Upper lobe of left lung (tissue), 6 donors: ENCODE measurements around the gene ARGLU1. TPM values are rescaled to one million over a fixed set of nuclear protein-coding genes. Genes with fewer than 3 reads are reported as not detected.

ENCODE experiments used
- ATAC-seq, 2 donors: fragments of 200-7000 bp; cut with Tn5 transposase; one replicate each; pipeline ENCODE4 v1.9.1; 2022; ENCODE audit warnings: mild to moderate bottlenecking in 2 of 2, moderate library complexity in 2 of 2; ENCODE audit not compliant: low FRiP score in 2 of 2
- DNase-seq, 2 donors: peaks; one replicate each; pipeline ENCODE4 v3.0.0-alpha.2; 2019 to 2020
- H3K27ac ChIP-seq, 4 donors: fragments of 200-600 bp; sonication (generic); one replicate each; pipeline ENCODE4 v1.5.1; 2016 to 2019
- H3K27me3 ChIP-seq, 4 donors: fragments of 200-600 bp; sonication (generic); one replicate each; pipeline ENCODE4 v1.5.1; 2017 to 2019
- H3K36me3 ChIP-seq, 4 donors: fragments of 200-600 bp; sonication (generic); one replicate each; pipeline ENCODE4 v1.5.1; 2016 to 2019
- H3K4me1 ChIP-seq, 4 donors: fragments of 200-600 bp; sonication (generic); one replicate each; pipeline ENCODE4 v1.5.1; 2018 to 2019
- H3K4me3 ChIP-seq, 4 donors: fragments of 200-600 bp; sonication (generic); one replicate each; pipeline ENCODE4 v1.5.1; 2017 to 2019; ENCODE audit warnings: mild to moderate bottlenecking in 2 of 4, moderate library complexity in 1 of 4
- H3K9me3 ChIP-seq, 4 donors: fragments of 200-600 bp; sonication (generic); one replicate each; pipeline ENCODE4 v1.5.1; 2018 to 2019
- EP300 ChIP-seq, 4 donors: sonication (generic); formaldehyde crosslinking; IDR thresholded peaks; one replicate each; pipeline ENCODE4 v1.5.1; 2017; ENCODE audit warnings: antibody characterized with exemption in 4 of 4, control low read depth in 2 of 4
- POLR2A ChIP-seq, 4 donors: fragments of 450-650 bp; IDR thresholded peaks; one replicate each; pipeline ENCODE4 v1.5.1; 2016 to 2017; ENCODE audit warnings: antibody characterized with exemption in 4 of 4, mild to moderate bottlenecking in 2 of 4
- POLR2AphosphoS5 ChIP-seq, 2 donors: sonication (generic); formaldehyde crosslinking; IDR thresholded peaks; one replicate each; pipeline ENCODE4 v1.5.1; 2017; ENCODE audit warnings: antibody characterized with exemption in 2 of 2
- WGBS, 2 donors: methylation state at CpG; one replicate each; pipeline ENCODE4 v1.1.5; 2017 to 2018; 5-methylcytosine and 5-hydroxymethylcytosine counted together
- total RNA-seq, 6 donors: library from RNA; depleted of rRNA in 4 of 6; stranded (reverse); fragments of >200 nt in 4 of 6; gene quantifications; one replicate each; pipeline versions ENCODE4 v1.1.0 to v1.2.1, GENCODE V29; 2016 to 2021
- TF ChIP-seq, protein P1 (sequence below), 6 experiments: fragments of 450-650 bp in 4 of 6; fragments of 200-600 bp in 2 of 6; sonication (generic) in 2 of 6; IDR thresholded peaks; one replicate each; pipeline ENCODE4 v1.5.1; 2016 to 2019; ENCODE audit warnings: antibody characterized with exemption in 6 of 6
- donor health status: DM: no; HTN: no; CAD: no; lungs with moderate emphysema.
- donor health status: DM: no; HTN: yes; CAD: no; lungs with severe emphysema.

The ARGLU1 gene
- total RNA-seq, 6 donors from 2014 or later: 73.6 to 411 (median 121) TPM

GRCh38 chr13:106507560-106508274 is 60.2 kb downstream of the ARGLU1 start:
- 45 to 63% methylated on average over 11 of the region's 11 CpGs for WGBS, 2 donors
- ATAC-seq: peak in 1 of 2 donors; percentile 43
- Histone ChIP-seq H3K9me3 (no peaks in the 10 kb centered on the region), H3K4me3 (peak overlapping the region in 1 of 4 donors; percentile 4), H3K4me1 (peaks cover 5 to 22% (median 18%) of the 10 kb centered on the region in 4 donors), H3K27ac (peak overlapping the region in 2 of 4 donors; percentile 36 to 44), H3K27me3 (no peaks in the 10 kb centered on the region), H3K36me3 (peaks cover 0 to 5% (median 0%) of the 10 kb centered on the region in 4 donors)
- TF ChIP-seq POLR2AphosphoS5 (IDR thresholded peaks at IDR 0.05): no peak
- no peak for TF ChIP-seq POLR2A (IDR thresholded peaks at IDR 0.05)
- TF ChIP-seq EP300 (IDR thresholded peaks at IDR 0.05): no peak
- TF ChIP-seq, protein P1, sequence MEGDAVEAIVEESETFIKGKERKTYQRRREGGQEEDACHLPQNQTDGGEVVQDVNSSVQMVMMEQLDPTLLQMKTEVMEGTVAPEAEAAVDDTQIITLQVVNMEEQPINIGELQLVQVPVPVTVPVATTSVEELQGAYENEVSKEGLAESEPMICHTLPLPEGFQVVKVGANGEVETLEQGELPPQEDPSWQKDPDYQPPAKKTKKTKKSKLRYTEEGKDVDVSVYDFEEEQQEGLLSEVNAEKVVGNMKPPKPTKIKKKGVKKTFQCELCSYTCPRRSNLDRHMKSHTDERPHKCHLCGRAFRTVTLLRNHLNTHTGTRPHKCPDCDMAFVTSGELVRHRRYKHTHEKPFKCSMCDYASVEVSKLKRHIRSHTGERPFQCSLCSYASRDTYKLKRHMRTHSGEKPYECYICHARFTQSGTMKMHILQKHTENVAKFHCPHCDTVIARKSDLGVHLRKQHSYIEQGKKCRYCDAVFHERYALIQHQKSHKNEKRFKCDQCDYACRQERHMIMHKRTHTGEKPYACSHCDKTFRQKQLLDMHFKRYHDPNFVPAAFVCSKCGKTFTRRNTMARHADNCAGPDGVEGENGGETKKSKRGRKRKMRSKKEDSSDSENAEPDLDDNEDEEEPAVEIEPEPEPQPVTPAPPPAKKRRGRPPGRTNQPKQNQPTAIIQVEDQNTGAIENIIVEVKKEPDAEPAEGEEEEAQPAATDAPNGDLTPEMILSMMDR (IDR thresholded peaks at IDR 0.05): no peak
- no peak for DNase-seq

GRCh38 chr13:106506286-106506685 is 61.7 kb downstream of the ARGLU1 start:
- TF ChIP-seq, protein P1 (IDR thresholded peaks at IDR 0.05): no peak
- no peak for TF ChIP-seq EP300 (IDR thresholded peaks at IDR 0.05)
- TF ChIP-seq POLR2A (IDR thresholded peaks at IDR 0.05): no peak
- no peak for TF ChIP-seq POLR2AphosphoS5 (IDR thresholded peaks at IDR 0.05)
- 44 to 60% methylated on average over 2 of the region's 2 CpGs for WGBS, 2 donors
- Histone ChIP-seq H3K27ac (peak overlapping the region in 1 of 4 donors; percentile 38), H3K4me3 (no peak overlapping the region), H3K27me3 (no peaks in the 10 kb centered on the region), H3K9me3 (no peaks in the 10 kb centered on the region), H3K4me1 (peaks cover 5 to 22% (median 18%) of the 10 kb centered on the region in 4 donors), H3K36me3 (peaks cover 0 to 5% (median 0%) of the 10 kb centered on the region in 4 donors)
- DNase-seq: no peak
- ATAC-seq: no peak

- H3K27ac ChIP-seq: peak overlapping the region in 2 of 4 donors; percentile 23 to 38
- H3K36me3 ChIP-seq: peaks cover 0 to 4% (median 0%) of the 10 kb centered on the region in 4 donors
- ATAC-seq: no peak
- no peak for DNase-seq
- H3K27me3 ChIP-seq: no peaks in the 10 kb centered on the region
- no peaks in the 10 kb centered on the region for H3K9me3 ChIP-seq
- TF ChIP-seq POLR2A (IDR thresholded peaks at IDR 0.05) (no peak), POLR2AphosphoS5 (IDR thresholded peaks at IDR 0.05) (no peak), EP300 (IDR thresholded peaks at IDR 0.05) (no peak)
- TF ChIP-seq, protein P1 (IDR thresholded peaks at IDR 0.05): no peak
- no peak overlapping the region for H3K4me3 ChIP-seq
- 64 to 74% methylated on average over 4 of the region's 4 CpGs for WGBS, 2 donors
- H3K4me1 ChIP-seq: peaks cover 5 to 22% (median 18%) of the 10 kb centered on the region in 4 donors
These were observed 62.2 kb downstream of the ARGLU1 start for GRCh38 chr13:106505732-106506131.

DNA sequence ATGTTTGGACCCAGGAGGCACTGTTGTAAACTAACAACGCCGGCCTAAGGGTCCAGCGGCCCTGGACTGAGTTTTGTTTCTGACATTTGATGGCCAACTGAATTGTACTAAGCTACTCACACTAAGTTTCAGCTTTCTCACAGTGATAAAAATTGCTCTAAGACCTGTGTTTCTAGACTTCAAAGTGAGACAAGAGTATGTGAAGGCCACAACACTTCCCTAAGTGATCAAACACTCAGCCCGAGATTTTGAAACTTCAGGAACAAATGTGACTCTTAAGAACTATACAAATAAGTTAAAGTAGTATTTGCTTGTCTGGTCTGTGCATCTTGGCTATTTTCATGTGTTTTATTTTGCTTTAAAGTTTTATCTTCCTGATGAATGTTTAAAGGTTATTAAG is 62.6 kb downstream of the ARGLU1 start:
- no peak for ATAC-seq
- Histone ChIP-seq H3K27ac (peak overlapping the region in 2 of 4 donors; percentile 23 to 38), H3K4me1 (peaks cover 9 to 22% (median 18%) of the 10 kb centered on the region in 4 donors), H3K27me3 (no peaks in the 10 kb centered on the region), H3K9me3 (no peaks in the 10 kb centered on the region), H3K36me3 (peaks cover 0 to under 1% (median 0%) of the 10 kb centered on the region in 4 donors), H3K4me3 (no peak overlapping the region)
- no peak for TF ChIP-seq POLR2AphosphoS5 (IDR thresholded peaks at IDR 0.05)
- TF ChIP-seq, protein P1 (IDR thresholded peaks at IDR 0.05): no peak
- no peak for TF ChIP-seq POLR2A (IDR thresholded peaks at IDR 0.05)
- TF ChIP-seq EP300 (IDR thresholded peaks at IDR 0.05): no peak
- DNase-seq: no peak
- WGBS, 2 donors: 60 to 64% methylated on average over 4 of the region's 4 CpGs
